Gastroesophageal sphincter (tissue), 3 donors: Measurements from ENCODE around the gene GTPBP2.

Source experiments
- EP300 ChIP-seq: sonication (generic); formaldehyde crosslinking; IDR thresholded peaks from one replicate; pipeline ENCODE4 v1.6.1; 2017; ENCODE audit warnings: antibody characterized with exemption, mild to moderate bottlenecking
- POLR2A ChIP-seq, 2 donors: fragments of 450-650 bp; IDR thresholded peaks; one replicate each; pipeline ENCODE4 v1.6.1; 2017; ENCODE audit warnings: antibody characterized with exemption in 2 of 2, mild to moderate bottlenecking in 2 of 2, moderate library complexity in 1 of 2
- POLR2AphosphoS5 ChIP-seq: sonication (generic); formaldehyde crosslinking; IDR thresholded peaks from one replicate; pipeline ENCODE4 v1.6.1; 2017; ENCODE audit warnings: antibody characterized with exemption
- TF ChIP-seq, protein P1 (sequence below), 4 experiments: fragments of 200-600 bp in 2 of 4; fragments of 450-650 bp in 2 of 4; sonication (generic) in 1 of 4; IDR thresholded peaks; one replicate each; pipeline ENCODE4 v1.5.1; 2017 to 2019; ENCODE audit warnings: antibody characterized with exemption in 4 of 4, mild to moderate bottlenecking in 2 of 4, moderate library complexity in 2 of 4

DNA sequence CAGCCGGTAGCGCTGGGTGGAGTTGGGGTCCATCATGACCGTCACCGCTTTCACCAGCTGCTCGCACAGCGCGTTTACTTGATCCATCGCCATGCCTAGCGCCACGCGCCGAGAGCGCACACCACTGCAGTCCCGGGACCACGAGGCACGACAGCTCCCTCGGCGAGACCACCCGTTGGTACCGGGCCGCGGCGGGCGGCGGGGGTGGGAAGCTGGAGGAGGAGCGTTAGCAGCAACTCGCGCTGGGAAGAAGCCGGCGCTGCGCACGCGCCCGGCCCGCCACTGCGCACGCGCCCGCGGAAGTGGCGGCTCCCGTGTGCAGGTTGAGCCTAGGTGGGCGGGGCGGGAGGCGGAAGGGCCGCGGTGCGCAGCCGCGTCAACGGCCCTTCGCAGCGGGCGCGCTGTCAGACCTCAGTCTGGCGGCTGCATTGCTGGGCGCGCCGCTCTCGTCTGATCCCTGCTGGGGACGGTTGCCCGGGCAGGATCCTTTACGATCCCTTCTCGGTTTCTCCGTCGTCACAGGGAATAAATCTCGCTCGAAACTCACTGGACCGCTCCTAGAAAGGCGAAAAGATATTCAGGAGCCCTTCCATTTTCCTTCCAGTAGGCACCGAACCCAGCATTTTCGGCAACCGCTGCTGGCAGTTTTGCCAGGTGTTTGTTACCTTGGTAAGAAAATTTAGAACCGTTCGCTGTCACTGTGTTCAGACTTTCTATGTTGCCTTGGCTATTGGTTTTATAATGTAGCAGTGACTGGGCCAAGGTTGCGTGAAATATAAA is 53.1 kb downstream of the GTPBP2 start, which contains the start of the genes POLH and XPO5:
- TF ChIP-seq, protein P1, sequence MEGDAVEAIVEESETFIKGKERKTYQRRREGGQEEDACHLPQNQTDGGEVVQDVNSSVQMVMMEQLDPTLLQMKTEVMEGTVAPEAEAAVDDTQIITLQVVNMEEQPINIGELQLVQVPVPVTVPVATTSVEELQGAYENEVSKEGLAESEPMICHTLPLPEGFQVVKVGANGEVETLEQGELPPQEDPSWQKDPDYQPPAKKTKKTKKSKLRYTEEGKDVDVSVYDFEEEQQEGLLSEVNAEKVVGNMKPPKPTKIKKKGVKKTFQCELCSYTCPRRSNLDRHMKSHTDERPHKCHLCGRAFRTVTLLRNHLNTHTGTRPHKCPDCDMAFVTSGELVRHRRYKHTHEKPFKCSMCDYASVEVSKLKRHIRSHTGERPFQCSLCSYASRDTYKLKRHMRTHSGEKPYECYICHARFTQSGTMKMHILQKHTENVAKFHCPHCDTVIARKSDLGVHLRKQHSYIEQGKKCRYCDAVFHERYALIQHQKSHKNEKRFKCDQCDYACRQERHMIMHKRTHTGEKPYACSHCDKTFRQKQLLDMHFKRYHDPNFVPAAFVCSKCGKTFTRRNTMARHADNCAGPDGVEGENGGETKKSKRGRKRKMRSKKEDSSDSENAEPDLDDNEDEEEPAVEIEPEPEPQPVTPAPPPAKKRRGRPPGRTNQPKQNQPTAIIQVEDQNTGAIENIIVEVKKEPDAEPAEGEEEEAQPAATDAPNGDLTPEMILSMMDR (IDR thresholded peaks at IDR 0.05) = peak in 2 of 4 experiments; percentile 3 to 25
- TF ChIP-seq POLR2A (IDR thresholded peaks at IDR 0.05) (peak; percentile 75 to 78), EP300 (no peak), POLR2AphosphoS5 (peak; percentile 72)
